OCI-M2 (cell line): ENCODE measurements around the gene RANGAP1.

Source experiments
- DNase-seq: peaks from one replicate; lab custom pipeline; 2025; ENCODE audit not compliant: unreplicated experiment; lab: John Stamatoyannopoulos, UW

Gene RANGAP1

GRCh38 chr22:41204066-41204465 is 81.9 kb downstream of the RANGAP1 start:
- no peak for DNase-seq

GRCh38 chr22:41203118-41203517 is 82.9 kb downstream of the RANGAP1 start:
- no peak for DNase-seq

GRCh38 chr22:41201141-41201540 is 84.8 kb downstream of the RANGAP1 start:
- DNase-seq: no peak

GRCh38 chr22:41198027-41198580 is 87.9 kb downstream of the RANGAP1 start:
- DNase-seq: no peak

GRCh38 chr22:41197038-41197972 is 88.7 kb downstream of the RANGAP1 start:
- DNase-seq: no peak
